Jurkat, Clone E6-1 (cell line): Measurements from ENCODE around the gene HBEGF.

Source experiments
- DNase-seq: peaks from one replicate; pipeline ENCODE4 v3.0.0-alpha.2; 2011; ENCODE audit warnings: low read depth, low spot score
- H3K4me3 ChIP-seq: 2 replicates; pipeline ENCODE4 v1.5.1; 2011; ENCODE audit warnings: mild to moderate bottlenecking, low read length, control low read depth, moderate library complexity

Gene HBEGF

GRCh38 chr5:140341591-140341990 is 4.8 kb downstream of the HBEGF start:
- DNase-seq: no peak
- peak overlapping the region; percentile 29 for H3K4me3 ChIP-seq

- no peak overlapping the region for H3K4me3 ChIP-seq
Observed at GRCh38 chr5:140340605-140341121, 5.7 kb downstream of the HBEGF start.

DNA sequence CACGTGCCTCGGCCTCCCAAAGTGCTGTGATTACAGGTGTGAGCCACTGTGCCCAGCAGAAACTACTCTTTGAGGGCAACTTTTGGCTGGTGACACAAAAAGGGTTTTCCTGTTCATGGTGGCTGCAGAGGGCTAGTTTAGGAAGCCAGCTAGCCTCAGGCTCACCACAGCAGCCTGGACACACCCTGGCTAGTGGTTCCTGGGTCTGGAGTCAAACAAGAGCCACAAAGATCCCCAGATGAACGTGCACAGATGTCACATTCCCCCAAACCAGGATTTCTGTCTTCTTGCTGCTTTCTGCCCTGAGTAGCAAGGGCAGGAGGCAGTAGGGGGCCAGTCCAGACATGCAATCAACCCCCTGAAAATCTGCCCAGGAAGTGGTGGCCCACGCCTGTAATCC is 6.8 kb downstream of the HBEGF start:
- DNase-seq: no peak
- no peak overlapping the region for H3K4me3 ChIP-seq

More at GRCh38 chr5:140340605-140341121, 5.7 kb downstream of the HBEGF start:
- DNase-seq: no peak

DNA sequence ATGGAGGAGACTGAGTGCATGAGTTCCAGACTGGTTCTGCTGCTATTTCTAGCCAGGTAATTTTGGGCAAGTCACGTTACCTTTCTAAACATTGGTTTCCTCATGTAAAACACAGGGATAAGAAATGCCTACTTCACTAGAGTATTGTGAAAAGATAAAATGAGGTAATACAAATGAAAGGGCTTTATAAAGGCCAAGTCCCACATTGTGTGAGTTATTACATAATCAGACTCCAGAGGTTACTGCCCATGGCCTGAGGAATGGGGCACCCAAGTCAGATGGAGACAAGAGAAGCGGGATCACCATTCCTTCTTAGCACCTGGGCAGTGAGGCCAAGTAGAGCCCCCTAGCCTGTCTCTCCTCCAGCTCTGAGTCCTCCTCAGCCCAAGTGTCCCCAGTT is 7.5 kb downstream of the HBEGF start:
- no peak overlapping the region for H3K4me3 ChIP-seq
- no peak for DNase-seq

DNA sequence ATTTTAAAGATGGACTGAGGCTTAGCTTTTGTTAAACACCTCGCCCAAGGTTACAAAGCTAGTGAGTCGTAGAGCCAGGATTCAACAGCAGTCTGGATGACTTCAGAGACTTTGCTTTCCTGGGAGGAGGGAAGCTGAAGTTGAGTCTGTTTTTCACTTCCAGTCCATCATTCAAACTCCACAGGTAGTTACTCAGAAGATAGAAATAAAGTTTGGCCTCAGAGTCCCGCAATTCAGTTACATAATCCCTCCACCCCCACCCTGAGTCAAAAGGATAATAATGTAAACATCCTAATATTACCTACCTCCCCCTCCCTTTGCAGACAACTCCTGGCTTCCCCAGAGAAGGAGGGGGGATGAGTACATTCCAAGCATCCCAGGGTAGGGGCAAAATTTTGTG is 8.1 kb downstream of the HBEGF start:
- no peak overlapping the region for H3K4me3 ChIP-seq
- no peak for DNase-seq

- no peak for DNase-seq
- H3K4me3 ChIP-seq: no peak overlapping the region
Observed at GRCh38 chr5:140337880-140338279, 8.5 kb downstream of the HBEGF start.

GRCh38 chr5:140336388-140336787 is 10.0 kb downstream of the HBEGF start:
- no peak overlapping the region for H3K4me3 ChIP-seq
- DNase-seq: no peak

DNA sequence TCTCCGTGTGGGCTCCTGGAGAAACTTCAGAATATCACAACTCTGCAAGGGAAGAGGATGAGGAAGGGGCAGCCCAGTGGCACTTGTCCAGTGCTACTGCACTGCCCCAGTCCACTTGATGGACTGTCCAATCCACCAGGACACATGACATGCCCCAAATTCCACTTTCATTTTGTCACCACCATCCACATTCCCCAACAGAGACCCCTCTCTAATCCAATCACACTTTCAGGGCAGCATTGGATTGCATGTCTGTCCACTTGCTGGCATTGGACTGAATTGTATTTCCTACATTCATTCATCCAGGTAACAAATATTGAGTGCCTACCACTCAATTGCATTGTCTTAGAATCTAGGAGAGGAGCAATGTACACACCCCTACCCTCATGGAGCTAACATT is 14.8 kb downstream of the HBEGF start:
- no peak overlapping the region for H3K4me3 ChIP-seq

GRCh38 chr5:140329739-140330481 is 16.5 kb downstream of the HBEGF start:
- no peak for DNase-seq
- no peak overlapping the region for H3K4me3 ChIP-seq

More for the DNA sequence above, 14.8 kb downstream of the HBEGF start:
- no peak for DNase-seq

DNA sequence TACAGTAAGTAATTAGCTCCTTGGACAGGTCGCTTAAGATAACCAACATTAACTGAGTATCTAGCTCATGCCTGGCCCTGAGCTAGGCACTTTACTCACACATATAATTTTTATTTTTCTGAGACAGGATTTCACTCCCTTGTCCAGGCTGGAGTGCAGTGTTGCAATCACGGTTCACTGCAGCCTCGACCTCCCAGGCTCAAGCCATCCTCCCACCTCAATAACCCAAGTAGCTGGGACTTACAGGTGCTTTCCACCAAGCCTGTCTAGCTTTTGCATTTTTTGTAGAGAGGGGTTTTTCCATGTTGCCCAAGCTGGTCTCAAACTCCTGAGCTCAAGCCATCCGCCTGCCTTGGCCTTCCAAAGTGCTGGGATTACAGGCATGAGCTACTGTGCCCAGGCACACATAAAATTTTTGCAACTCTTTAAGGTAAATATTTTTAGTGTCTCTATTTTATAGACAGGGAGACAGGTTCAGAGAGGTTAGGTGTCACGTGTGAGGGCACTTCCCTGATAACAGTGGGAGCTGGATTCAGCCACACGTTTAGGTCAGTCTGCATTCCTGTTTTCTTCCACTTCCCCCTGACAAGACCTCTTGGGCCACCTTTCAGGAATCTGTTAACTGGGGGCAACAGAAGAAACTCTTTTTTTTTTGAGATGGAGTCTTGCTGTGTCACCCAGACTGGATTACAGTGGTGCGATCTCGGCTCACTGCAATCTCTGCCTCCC is 18.2 kb downstream of the HBEGF start:
- no peak overlapping the region for H3K4me3 ChIP-seq
- DNase-seq: no peak

- no peak overlapping the region for H3K4me3 ChIP-seq
- no peak for DNase-seq
Observed at GRCh38 chr5:140327589-140327988, 18.8 kb downstream of the HBEGF start.

GRCh38 chr5:140325486-140325885 is 20.9 kb downstream of the HBEGF start:
- no peak for DNase-seq
- no peak overlapping the region for H3K4me3 ChIP-seq

- no peak for DNase-seq
- H3K4me3 ChIP-seq: no peak overlapping the region
Observed at GRCh38 chr5:140324617-140325241, 21.7 kb downstream of the HBEGF start.

DNA sequence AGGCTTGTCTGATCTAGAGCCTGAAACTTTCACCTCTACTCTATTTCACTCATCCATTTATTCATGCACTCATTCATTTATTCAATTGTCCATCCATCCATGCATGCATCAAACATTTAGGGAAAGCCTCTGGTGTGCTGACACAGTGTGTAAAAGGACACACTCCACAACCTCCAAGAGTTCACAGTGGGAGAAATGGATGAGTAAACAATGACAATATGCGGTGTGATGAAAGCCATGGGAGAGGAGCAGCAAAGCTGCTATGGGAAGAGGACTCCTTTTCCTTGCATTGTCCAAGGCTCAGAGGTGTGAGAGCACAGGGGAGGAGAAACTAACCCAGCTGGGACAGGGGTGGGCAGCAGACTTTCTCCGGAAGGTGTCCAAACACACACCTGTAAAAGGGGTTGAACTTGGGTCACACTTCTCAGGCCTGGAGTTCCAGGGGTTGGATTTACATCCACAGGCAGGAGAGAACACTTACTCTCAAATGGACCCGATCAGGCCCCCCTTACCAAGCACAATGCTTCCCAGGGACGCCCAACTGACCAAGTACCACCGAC is 22.3 kb downstream of the HBEGF start:
- DNase-seq: no peak
- H3K4me3 ChIP-seq: no peak overlapping the region

- no peak for DNase-seq
- H3K4me3 ChIP-seq: no peak overlapping the region
Observed at GRCh38 chr5:140322751-140323731, 23.4 kb downstream of the HBEGF start.

DNA sequence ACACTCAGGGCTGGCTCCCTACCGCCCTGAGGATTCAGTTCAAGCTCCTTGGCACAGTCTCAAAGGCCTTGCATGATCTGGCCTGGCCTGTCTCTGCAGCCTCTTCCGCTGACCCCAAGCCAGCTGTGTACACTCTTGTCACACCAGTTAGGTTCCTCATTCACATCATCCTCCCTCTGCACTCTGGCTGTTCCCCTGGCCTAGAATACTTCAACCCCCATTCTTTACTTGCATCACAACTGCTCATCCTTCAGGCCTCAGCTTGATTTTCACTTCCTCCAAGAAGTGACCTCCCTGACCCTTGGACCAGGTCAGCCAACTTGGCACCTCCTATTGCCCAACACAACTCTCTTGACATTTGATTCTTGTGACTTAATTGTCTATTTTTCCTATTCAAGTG is 24.6 kb downstream of the HBEGF start:
- no peak for DNase-seq

GRCh38 chr5:140319833-140320232 is 26.6 kb downstream of the HBEGF start:
- DNase-seq: no peak
- no peak overlapping the region for H3K4me3 ChIP-seq

More for the DNA sequence above, 24.6 kb downstream of the HBEGF start:
- H3K4me3 ChIP-seq: no peak overlapping the region

- no peak overlapping the region for H3K4me3 ChIP-seq
- no peak for DNase-seq
Observed at GRCh38 chr5:140318792-140319191, 27.6 kb downstream of the HBEGF start.

DNA sequence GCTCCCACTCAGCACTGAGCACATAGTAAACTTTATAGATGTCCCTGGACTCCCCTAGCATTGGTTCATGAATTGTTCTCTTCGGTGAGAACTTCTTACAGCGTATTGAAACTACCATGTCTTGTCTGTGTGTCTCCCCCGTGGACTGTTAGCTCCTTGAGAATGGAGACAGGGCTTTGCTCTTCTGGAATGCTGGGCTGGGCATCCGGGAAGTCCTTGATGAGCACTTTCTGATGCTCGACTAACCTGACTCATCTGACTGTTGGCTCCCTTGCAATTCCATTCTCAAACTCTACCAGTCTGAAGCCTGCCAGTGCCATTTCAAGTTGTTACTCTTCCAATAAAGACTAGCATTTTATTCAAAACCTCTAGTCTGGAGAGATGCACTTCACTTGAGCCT is 28.5 kb downstream of the HBEGF start:
- no peak for DNase-seq
- no peak overlapping the region for H3K4me3 ChIP-seq
